ENCODE results near the gene TSPAN11.

The TSPAN11 gene

DNA sequence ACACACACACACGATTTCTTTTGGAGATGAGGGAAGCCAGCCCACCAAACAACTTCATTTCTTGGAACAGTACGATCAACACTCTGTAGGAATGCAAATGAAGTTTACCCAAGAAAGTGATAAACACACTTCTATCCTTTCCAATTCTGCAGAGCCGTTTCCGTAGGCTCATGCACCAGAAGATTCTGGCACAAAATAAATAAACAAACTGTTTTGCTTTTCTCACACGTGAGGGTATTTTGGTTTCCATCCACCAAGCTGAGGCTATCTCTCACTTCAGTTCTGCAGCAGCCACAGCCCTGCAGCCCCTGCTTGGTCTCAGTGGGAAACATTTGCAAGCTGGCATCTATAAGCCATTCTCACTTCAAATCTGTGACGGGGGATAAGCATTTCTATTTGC is 15.3 kb upstream of the TSPAN11 start:
- no peak for TF ChIP-seq CTCF (IDR thresholded peaks at IDR 0.05; ENCODE audit: insufficient read depth, missing control alignments)
- FAIRE-seq (no peak), DNase-seq (ENCODE audit: insufficient read length, low spot score) (no peak)

DNA sequence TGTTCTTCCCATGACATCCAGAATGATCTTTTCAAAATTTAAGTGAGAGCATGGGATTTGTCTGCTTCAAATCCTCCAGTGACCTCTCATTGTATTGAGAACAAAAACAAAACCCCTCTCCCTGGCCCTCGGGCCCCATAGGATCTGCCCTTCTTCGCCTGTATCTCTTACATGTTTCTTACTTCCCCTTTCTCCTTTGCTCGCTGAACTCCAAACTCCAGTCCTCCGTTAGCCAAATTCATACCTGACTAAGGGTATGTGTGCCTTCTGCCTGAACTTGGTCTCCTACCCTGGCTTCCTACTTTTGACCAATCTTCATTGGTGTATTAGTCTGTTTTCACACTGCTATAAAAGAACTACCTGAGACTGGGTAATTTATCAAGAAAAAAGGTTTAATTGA is 13.2 kb upstream of the TSPAN11 start:
- FAIRE-seq (no peak), DNase-seq (ENCODE audit: insufficient read length, low spot score) (no peak)
- no peak for TF ChIP-seq CTCF (IDR thresholded peaks at IDR 0.05; ENCODE audit: insufficient read depth, missing control alignments)

GRCh38 chr12:30914986-30915591 is 11.5 kb upstream of the TSPAN11 start:
- TF ChIP-seq CTCF (IDR thresholded peaks at IDR 0.05; ENCODE audit: insufficient read depth, missing control alignments), result no peak
- DNase-seq (ENCODE audit: insufficient read length, low spot score), result no peak
- FAIRE-seq, result no peak

GRCh38 chr12:30923057-30923456 is 3.5 kb upstream of the TSPAN11 start:
- no peak for TF ChIP-seq CTCF (IDR thresholded peaks at IDR 0.05; ENCODE audit: insufficient read depth, missing control alignments)
- FAIRE-seq, result no peak
- no peak for DNase-seq (ENCODE audit: insufficient read length, low spot score)

- no peak for FAIRE-seq
- DNase-seq (ENCODE audit: insufficient read length, low spot score), result no peak
- no peak for TF ChIP-seq CTCF (IDR thresholded peaks at IDR 0.05; ENCODE audit: insufficient read depth, missing control alignments)
These were observed 823 bp upstream of the TSPAN11 start for GRCh38 chr12:30925607-30926242.

DNA sequence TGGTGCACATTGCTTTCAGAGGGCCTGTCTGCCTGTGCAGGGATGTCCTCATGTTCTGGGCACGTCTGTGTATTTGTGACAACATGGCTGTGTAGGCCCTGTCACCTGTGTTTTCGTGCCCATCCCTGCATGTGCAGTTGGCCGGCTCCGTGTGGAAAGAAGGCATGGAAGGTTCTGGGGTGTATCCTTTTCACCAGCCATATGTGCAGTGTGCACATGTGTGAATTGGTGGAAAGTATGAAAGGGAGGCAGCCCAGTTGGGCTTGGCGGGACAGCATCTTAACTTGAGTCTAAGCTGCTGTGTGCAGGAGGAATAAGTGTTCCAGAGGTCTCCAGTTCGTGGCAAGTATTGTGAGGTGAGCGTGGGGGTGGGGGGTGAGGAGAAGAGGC is 669 bp downstream of the TSPAN11 start:
- FAIRE-seq (no peak), DNase-seq (ENCODE audit: insufficient read length, low spot score) (no peak)
- no peak for TF ChIP-seq CTCF (IDR thresholded peaks at IDR 0.05; ENCODE audit: insufficient read depth, missing control alignments)
